M059J (cell line): ENCODE results near the gene SH2D5. TPM values are rescaled to one million over a fixed set of nuclear protein-coding genes. Genes with fewer than 3 reads are reported as not detected.
A peak's percentile ranks its signal among the peaks of the same experiment; 100 is the strongest.

ENCODE experiments used
- DNase-seq: peaks from one replicate; pipeline ENCODE4 v3.0.0-alpha.2; 2012; ENCODE audit warnings: low read depth
- total RNA-seq: library from RNA; depleted of rRNA; stranded (reverse); fragments of >200 nt; shearing (Covaris generic); gene quantifications from 2 replicates; pipeline ENCODE4 v1.2.3, GENCODE V29; 2014

SH2D5 gene
- total RNA-seq, 1 experiment from 2014 or later, result 2.1 TPM

DNA sequence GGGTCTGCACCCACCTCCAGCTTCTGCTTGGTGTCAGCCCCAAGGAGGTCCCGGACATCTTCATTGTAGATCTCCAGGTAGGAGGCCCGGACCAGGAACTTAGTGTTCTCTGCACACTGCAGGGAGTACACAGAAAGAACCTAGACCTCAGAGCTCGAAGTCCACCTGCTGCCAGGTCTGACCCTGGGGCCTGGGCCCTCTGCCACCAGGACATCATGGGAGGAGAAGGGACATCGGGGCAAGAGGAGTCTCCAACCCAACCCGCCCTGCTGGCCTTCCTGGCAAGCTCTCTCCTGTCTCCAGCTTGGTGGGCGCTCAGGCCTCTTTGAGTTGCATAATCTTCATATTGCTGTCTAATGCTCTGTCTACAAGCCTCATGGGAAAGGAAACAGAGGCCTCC lies 19.1 kb downstream of the SH2D5 start:
- no peak for DNase-seq

DNA sequence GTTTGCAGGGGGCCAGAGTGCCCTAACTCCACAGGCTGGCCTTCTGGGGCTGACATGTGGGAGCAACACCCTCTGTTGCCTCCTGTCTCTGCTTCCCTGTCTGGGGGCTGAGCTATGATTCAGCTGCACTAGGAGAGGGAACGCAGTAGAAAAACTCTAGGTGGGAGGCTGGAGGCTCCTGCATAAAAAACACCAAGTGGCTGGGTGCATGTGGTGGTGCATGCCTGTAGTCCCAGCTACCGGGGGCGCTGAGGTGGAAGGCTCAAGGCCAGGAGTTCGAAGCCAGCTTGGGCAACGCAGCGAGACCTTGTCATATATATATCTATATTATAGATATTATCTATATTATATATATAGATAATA lies 20.3 kb downstream of the SH2D5 start:
- DNase-seq, result peak; percentile 22

DNA sequence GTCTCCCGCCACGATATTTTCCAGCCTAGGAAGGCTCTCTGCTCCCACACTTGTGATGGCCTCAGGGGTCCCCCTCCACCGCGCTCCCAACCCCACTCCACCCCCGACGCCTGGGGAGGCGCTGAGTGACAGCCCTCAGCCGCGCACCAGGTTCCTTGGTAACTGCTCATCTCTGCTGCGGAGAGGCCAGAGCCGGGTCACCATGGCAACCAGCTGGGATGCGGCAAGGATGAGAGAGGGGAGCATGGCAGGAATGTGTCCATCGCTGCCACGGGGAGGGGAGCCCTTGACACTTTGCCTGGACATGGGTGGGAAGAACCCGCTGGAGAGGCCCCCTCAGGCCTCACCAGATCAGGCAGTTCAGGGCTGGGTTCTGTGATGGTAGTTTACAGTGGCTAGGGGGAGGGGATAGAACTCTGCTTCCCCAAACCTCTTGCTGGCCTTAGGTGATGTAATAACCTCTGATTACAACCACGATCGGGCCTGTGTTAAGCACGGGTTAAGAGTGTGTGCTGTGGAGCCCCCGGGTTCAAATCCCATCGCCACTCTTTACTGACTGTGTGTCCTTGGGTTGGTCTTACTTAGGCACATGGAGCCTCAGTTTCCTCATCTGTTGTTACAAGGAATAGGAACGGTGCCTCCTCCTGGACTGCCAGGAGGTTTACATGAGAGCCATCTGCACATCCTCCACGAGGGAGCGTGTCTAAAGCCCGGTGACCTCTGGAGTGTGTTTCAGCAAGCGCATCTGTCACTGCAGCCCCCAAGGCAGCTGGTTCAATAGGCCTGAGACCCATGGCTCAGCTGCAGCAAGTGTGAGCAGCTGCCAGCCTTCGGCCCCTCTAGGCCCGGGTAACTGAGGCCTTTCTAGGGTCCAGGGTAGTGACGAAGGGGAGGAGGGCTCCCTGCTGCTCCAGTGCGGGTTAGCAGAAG lies 21.0 kb downstream of the SH2D5 start:
- no peak for DNase-seq

DNA sequence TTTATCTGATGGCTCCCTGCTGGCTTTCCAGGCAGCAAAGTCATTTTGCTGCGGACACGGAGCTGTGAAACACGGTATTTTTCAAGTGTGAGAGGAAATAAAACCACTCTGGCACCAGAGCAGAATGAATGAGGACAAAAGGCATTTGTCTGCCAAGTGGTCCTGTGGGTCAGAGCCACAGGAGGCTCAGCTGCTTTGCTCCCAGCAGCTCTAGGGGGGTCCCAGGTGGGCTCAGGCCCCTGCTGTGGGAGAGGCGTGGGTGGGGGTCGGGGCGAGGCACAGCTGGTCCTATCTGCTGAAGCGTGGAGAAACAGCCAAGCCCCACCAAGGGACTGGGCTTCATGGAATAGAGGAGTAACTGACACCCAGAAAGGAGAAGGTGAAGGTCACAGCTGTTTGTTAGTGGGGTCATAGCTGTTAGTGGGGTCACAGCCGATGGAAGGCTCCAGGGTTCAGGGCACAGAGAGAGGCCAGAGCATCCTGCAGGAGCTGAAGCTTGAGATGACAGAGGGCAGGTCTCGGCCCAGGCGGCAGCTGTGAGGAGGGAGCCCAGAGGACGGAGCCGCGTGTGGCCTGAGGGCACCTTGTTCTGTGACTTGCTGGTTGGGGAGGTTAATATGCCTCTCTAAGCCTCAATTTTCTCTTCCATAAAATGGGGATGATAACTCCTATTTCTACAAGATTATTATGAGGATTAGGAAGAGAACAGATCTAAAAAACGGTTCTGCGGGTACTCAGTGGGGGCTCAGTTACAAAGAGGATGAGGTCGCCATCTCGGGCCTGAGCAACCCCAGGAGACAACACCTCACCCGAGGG lies 21.8 kb downstream of the SH2D5 start:
- DNase-seq, result no peak

DNA sequence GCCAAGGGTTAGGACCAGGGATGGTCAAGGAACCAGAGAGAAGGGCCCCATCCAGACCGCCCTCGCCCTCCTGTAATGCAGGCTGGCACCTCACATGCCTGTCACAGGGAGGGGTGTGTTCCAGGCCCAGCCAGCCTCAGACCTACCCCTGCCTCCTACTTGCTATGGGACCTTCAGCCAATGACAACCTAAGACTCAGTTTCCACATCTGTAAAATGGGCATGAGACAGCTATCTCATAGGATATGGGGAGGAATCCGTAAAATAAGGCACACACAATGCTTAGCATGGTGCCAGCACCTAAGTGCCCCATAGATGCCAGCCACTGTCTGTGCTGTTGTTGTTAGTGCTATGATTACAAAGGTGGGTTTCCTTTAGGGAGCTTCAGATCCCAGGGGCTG lies 22.6 kb downstream of the SH2D5 start:
- no peak for DNase-seq

DNA sequence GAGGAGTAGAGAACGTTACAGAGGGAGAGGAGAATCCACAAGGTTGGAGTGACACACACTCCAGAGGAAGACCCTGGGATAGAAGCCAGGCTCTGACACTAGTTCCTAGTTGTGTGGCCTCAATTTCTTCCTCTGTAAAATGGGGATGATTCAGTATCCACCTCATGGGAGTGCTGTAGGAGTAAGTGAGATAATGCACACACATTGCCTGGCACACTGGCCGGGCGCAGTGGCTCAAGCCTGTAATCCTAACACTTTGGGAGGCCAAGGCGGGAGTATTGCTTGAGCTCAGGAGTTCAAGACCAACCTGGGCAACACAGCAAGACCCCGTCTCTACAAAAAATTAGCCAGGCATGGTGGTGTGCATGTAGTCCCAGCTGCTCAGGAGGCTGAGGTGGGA lies 23.6 kb downstream of the SH2D5 start:
- DNase-seq, result no peak

DNA sequence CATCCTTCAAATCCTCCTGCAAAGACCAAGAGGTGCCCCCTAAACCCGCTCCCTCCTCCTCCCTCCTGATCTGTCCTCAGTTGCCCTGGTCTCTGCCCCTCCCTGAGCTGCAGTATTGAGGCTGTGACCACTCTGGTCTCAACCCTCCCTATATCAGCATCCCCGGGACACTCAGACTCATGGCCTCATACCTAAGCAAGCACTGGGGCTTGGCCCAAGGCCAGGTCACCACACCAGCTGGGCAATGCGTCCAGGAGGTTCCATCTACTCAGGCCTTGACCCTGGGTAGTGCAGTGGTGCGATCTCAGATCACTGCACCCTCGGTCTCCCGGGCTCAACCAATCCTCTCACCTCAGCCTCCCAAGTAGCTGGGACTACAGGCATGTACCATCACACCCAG lies 24.4 kb downstream of the SH2D5 start:
- no peak for DNase-seq

DNA sequence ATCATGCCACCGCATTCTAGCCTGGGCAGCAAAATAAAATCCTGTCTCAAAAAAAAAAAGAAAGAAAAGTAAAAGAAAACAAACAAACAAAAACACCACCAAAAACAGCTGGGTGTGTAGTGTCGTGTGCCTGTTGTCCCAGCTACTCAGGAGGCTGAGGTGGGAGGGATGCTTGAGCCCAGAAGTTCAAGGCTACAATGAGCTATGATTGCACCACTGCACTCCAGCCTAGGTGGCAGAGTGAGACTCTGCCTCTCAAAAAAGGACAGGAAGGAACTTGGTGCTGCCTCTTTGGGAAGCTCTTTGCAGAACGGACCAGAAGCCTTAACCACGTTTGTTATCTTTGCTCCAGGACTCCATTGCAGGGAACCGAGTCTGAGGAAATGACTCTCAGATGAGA lies 25.7 kb downstream of the SH2D5 start:
- no peak for DNase-seq

DNA sequence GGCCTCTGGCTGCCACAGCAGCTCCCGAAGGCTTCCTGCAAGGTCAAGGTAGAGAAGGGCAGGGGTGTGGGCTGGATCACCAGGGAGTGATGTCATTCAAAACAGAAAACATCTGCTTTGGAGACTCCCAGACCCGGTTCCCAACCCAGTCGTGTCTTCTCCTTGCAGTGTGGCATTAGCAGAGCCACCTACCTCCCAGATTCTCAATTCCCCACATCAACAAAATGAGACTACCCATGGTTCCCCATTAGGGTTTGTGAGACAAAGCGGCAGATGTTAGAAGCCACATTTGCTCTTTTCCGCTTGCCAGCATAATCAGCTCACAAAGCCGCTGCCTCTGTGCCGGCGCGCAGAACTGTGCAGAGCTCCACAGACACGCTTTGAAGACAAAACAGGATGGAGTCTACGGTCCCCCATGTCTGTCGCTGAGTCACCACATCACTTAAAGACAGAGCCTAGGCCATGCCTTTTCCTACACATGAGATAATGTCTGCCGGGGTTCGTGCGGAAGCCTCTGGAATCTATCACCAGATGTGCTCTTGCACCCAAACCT lies 27.2 kb downstream of the SH2D5 start:
- no peak for DNase-seq

DNA sequence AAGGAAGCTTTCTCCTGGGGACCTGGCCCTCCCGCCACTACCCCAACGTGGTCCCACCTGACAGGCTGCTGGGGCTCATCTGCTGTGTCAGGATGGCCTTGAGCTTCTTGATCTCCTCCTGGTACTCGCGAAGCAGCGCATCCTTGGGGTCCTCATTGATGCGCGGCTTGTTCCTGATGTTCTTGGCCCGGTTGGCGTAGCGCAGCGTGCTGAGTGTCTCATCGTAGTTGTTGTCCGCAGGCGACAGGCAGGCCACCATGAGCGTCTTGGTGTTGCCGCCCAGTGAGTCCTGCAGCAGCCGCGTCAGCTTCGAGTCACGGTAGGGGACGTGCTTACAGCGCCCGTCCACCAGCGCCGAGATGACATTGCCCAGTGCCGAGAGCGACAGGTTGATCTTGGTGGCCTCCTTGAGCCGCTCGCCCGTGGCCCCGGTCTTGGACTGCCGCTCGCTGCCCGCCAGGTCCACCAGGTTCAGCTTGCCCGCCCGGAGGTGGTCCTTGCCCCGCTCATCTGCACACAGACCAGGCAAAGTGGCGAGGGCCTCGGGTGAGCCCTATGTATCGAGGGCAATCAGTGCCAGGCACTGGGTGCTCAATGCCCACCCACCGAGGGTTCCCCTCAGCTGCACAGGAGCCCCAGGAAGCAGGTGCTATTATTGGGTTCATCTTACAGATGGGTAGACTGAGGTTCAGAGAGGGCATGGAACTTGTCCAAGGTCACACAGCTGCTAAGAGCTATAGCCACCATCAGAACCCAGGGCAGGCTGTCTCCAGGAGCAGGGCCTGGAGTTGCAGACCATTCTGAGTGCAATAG lies 27.9 kb downstream of the SH2D5 start:
- DNase-seq, result no peak

DNA sequence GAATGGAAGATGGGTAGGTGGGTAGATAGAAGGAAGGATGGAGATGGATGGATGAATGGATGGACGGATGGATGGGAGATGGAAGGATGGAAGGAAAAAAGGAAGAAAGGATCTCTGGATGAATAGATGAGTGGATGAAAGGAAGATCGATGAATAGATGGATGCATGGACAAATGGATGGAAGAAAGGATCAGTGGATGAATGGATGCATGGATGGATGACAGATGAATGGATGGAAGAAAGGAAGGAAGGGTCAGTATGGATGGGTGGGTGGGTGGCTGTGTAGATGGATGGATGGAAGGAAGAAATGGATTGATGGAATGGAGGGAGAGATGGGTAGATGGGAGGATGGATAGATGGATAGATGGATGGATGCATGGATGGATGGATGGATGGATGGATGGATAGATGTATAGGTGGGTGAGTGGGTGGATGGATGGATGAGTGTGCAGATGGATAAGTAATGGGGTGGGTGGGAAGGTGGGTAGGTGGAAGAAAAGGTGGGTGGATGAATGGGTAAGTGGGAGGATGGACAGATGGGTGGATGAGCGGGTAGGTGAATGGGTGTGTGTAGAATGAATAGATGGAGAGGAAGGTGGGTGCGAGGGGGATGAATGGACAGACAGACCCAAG lies 29.3 kb downstream of the SH2D5 start:
- no peak for DNase-seq

DNA sequence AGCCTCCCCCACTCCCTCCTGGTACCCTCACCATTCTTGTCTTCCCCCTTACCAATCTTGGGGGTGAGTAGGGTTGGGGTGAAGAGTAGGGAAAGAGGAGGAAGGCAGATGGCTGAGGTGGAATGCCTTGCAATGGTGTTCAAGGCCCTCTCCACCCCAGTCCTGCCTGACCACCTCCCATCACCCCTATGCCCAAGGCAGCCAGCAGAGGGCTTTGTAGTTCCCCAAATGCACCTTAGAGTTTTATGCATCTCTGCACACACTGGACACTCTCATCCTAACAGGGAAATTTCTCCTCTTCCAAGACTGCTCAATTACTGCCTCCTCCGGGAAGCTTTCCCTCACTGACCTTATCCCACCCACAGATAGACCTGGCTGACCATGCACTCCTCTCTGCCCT lies 30.1 kb downstream of the SH2D5 start:
- peak; percentile 42 for DNase-seq

DNA sequence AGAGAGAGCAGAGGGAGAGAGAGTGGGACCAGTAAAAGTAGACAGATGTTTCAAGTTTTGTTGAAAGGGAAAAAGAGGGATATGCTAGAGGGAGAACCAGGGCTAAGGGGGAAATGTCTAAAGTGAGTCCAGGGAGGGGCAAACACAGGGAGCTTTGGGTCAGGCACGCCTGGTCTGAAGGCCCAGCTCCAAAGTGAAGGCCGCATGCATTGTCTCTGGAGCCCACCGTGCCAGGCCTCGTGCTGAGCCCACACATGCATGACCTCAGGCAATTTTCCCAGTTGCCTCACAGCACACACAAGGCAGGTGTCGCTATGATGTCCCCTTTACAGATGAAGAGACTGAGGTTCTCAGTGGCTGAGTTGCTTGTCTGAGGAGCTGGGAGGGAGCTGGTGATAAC lies 30.7 kb downstream of the SH2D5 start:
- no peak for DNase-seq

DNA sequence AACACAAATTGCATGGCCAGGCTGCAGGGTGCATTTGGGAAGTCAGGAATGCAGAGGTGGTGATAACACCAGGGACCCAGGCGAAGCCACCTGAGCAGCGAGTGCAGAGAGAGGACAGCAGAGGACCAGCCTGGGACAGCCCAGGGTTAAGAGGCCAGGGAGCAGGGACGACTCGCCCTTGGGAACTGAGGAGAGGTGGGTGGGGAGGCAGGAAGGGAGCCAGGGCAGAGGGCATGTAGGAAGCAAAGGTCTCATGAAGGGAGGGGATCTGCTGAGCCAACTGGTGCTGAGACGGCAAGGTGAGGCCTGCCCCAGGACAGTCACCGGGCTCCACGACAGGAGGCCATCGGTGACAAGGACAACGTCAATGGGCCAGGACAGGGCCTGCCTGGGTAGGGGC lies 31.1 kb downstream of the SH2D5 start:
- DNase-seq, result no peak

DNA sequence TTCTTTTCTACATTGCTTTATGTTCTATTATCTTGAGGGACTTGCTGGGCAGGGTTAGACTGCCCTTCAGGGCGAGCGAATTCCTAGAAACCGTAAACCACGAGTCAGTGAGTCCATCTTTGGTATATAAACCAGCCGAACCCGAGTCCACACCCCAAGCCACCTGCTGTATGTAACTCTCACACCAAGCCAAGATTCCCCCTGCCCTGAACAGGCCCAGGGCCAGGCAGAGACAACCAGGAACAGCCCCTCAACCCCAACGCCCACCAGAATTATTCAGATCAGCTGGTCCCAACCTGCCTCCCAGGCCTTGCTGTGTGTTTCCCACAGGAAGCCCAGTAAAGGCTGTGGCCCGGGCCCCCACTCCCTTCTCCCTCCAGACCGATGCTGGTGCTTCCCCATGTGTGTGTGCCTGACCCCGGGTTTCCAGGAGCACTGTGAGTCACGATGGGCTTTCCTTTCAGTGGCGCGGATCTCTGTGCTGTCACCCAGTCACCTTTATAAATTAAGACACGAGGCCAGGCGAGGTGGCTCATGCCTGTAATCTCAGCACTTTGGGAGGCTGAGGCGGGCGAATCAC lies 31.8 kb downstream of the SH2D5 start:
- DNase-seq, result no peak

DNA sequence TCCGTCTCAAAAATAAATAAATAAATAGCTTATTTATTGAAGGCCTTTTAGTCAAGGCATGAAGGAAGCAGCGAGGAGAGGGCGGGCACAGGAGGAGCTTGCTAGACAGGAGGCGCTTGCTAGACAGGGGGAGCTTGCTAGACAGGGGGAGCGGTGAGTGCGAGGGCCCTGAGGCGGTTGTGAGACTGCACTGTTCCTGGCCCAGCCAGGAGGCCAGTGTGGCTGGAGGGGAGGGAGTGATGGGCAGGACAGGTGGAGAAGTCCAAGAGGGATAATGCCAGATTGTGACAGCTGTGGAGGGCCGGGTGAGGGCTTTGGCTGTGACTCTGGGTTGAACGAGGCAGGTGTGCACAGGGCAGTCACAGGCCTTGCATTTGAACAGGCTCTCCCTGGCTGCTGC lies 32.9 kb downstream of the SH2D5 start:
- no peak for DNase-seq

DNA sequence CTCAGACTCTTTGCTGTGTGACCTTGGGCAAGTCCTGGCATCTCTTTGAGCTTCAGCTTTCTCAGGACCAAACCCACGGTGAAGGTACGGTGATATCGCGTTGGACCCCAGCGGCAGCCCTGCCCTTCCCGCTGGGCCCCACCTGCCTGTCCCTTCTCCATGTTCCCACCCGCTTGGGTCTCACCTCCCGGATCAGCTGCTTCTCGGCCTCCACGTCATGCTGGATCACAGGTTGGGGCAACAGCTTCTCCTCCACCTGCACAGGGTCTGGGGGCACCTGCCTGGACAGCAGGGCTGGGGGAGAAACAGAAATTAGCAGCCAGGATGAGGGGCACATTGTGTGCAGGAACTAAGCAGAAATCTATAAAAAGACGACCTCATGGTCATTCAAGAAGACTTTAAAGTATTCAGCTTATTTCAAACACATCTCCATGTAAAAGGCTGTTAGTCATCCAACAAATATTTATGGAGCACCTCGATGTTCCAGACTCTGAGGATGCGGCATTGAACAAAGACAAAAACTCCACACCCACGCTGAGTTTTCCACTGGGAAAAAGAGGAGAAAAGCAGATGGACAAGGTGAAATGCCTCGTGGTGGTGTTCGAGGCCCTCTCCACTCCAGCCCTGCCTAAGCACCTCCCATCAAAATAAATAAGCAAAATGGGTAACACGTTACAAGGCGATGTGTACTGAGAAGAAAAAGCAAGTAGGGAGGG lies 34.1 kb downstream of the SH2D5 start:
- peak; percentile 77 for DNase-seq

DNA sequence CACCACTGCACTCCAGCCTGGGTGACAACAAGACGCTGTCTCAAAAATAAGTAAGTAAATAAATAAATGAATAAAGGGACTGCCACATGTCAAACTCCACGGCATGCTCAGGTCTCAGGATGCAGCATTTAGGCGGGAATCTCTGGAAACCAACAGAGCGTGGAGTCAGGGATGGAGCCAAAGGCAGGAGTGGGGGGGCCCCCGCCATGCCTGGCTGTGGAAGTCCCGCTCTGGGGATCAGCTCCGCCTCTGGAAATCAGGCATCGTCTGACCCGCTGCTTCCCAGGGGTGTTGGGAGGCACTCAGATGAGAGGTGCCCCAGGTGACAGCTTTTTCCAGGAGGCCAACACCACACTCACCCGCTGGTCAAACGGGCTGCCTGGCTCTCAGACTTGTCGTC lies 34.9 kb downstream of the SH2D5 start:
- DNase-seq, result no peak

DNA sequence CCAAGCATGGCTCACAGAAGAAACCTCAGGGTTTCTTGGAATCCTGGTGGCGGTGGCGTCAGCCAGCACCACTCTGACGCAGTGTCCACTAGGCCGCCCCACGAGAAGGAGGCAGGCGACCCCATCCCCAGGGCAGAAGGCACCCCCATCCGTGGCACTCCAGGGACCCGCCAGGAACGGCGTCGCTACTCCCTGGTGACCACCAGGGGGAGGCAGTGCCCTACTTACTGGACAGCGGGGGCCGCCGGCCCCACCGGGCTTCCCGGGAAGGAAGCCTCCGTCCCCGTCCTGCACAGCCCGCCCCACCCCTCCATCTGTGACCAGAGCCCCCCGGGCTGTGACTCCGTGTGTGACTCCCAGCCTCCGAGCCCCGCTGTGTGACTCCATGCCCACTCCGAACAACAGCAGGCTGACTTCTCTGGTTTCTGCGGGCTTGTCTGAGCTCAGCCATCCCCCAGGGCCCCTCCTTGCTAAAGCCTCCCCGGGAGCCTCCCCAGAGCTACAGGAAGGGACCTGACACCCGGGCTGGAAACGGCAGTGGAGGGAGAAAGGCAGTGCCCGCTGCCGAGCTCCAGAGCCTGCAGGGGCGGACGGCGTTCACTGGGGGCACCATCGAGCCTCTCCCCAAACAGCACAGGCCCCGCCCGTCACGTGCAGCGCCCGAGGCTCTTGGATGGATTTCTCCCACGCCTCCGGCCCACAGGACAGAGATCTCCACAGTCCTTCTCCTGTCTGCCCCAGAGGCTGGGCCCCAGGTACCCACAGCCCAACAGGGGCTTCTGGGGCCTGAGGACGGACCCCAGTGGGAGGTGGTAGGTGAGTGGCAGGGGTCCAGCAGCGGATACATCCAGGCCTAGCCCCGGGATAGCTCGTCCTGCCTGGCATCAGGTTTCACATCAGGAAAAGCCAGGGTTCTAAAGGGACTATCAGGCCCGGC lies 35.8 kb downstream of the SH2D5 start:
- DNase-seq, result peak; percentile 96
